OCI-LY7 (cell line): Measurements from ENCODE around the gene PROKR1. TPM values are rescaled to one million over a fixed set of nuclear protein-coding genes. Genes with fewer than 3 reads are reported as not detected.

Experiments
- BruUV-seq: library from RNA; stranded (reverse); fragments of 400-500 nt; replicated peaks from 2 replicates; lab custom pipeline; 2021; lab: Mats Ljungman, UMichigan
- CTCF ChIA-PET: fragments of 300-600 bp; sonication (Branson Sonifier 250); formaldehyde crosslinking; loops from one replicate; lab custom pipeline; 2022; ENCODE audit warnings: antibody characterized with exemption; ENCODE audit not compliant: unreplicated experiment; lab: Charles Lee
- POLR2A ChIA-PET: fragments of 300-600 bp; sonication (Branson Sonifier 250); formaldehyde crosslinking; loops from one replicate; lab custom pipeline; 2022; ENCODE audit warnings: antibody characterized with exemption; lab: Charles Lee
- DNase-seq: peaks from one replicate; pipeline ENCODE4 v3.0.0-alpha.2; 2015; ENCODE audit warnings: low spot score
- H2AFZ ChIP-seq: fragments of 200-600 bp; sonication (generic), shearing (Covaris generic); 2 replicates; pipeline ENCODE4 v1.6.1; 2014; ENCODE audit warnings: mild to moderate bottlenecking, antibody characterized with exemption, low read length, moderate library complexity
- H3K27ac ChIP-seq: fragments of 200-600 bp; sonication (generic); 2 replicates; pipeline ENCODE4 v1.5.1; 2014; ENCODE audit warnings: mixed run types, low read depth, mild to moderate bottlenecking, moderate library complexity, low read length, inconsistent platforms; ENCODE audit not compliant: poor library complexity, severe bottlenecking
- H3K36me3 ChIP-seq: fragments of 200-600 bp; sonication (generic); 2 replicates; pipeline ENCODE4 v1.6.1; 2014; ENCODE audit warnings: mild to moderate bottlenecking, antibody characterized with exemption, low read length, moderate library complexity, mixed read lengths; ENCODE audit not compliant: insufficient read depth
- H3K4me1 ChIP-seq: fragments of 200-600 bp; sonication (generic); 2 replicates; pipeline ENCODE4 v1.5.1; 2014; ENCODE audit warnings: mild to moderate bottlenecking, low read length; ENCODE audit not compliant: insufficient read depth, poor library complexity, severe bottlenecking
- H3K4me2 ChIP-seq: fragments of 200-600 bp; sonication (generic); 2 replicates; pipeline ENCODE4 v1.6.1; 2014; ENCODE audit warnings: mild to moderate bottlenecking, low read length
- H3K4me3 ChIP-seq: fragments of 200-600 bp; sonication (generic); 2 replicates; pipeline ENCODE4 v1.5.1; 2014; ENCODE audit warnings: mild to moderate bottlenecking, low read depth, low read length; ENCODE audit not compliant: poor library complexity, severe bottlenecking
- H3K79me2 ChIP-seq: fragments of 200-600 bp; sonication (generic); 2 replicates; pipeline ENCODE4 v1.6.1; 2016; ENCODE audit warnings: low read depth, mild to moderate bottlenecking, low read length, moderate library complexity, mixed read lengths; ENCODE audit not compliant: insufficient read depth
- H3K9me2 ChIP-seq: fragments of 200-600 bp; sonication (generic); 2 replicates; pipeline ENCODE4 v1.6.1; 2016; ENCODE audit warnings: mild to moderate bottlenecking, low read length, mixed read lengths; ENCODE audit not compliant: insufficient read depth
- H3K9me3 ChIP-seq: fragments of 200-600 bp; sonication (generic); 2 replicates; pipeline ENCODE4 v1.6.1; 2014; ENCODE audit warnings: mild to moderate bottlenecking, mixed run types, low read length, mixed read lengths
- H4K20me1 ChIP-seq: fragments of 200-600 bp; sonication (generic); 2 replicates; pipeline ENCODE4 v1.6.1; 2014; ENCODE audit warnings: mild to moderate bottlenecking, antibody characterized with exemption, low read length, moderate library complexity, mixed read lengths; ENCODE audit not compliant: insufficient read depth
- CTCF ChIP-seq: fragments of 200-600 bp; sonication (generic); conservative IDR thresholded peaks from 2 replicates; pipeline ENCODE4 v1.5.1; 2014; ENCODE audit warnings: mild to moderate bottlenecking, antibody characterized with exemption, low read length, moderate library complexity, mixed read lengths
- EZH2phosphoT487 ChIP-seq: fragments of 200-600 bp; sonication (generic); IDR thresholded peaks from 2 replicates; pipeline ENCODE4 v1.6.1; 2018; ENCODE audit warnings: low read depth, borderline replicate concordance, mild to moderate bottlenecking, mixed run types, antibody characterized with exemption, low read length, moderate library complexity, mixed read lengths
- intact Hi-C: fragments of 100-400 bp; cut with micrococcal nuclease; formaldehyde crosslinking; loops from one replicate; pipeline ENCODE4 v1.10.0; 2022; ENCODE audit not compliant: unreplicated experiment
- total RNA-seq, 2 experiments: library from RNA; depleted of rRNA in 1 of 2; stranded (reverse); fragments of >200 nt in 1 of 2; shearing (Covaris generic) in 1 of 2; gene quantifications; 2 replicates each; pipeline ENCODE4 v1.2.3, GENCODE V29; 2014 to 2022

PROKR1 gene
- total RNA-seq, 2 experiments from 2014 or later = 0.28 TPM; not detected in 1

GRCh38 chr2:68684197-68684596 is 40.8 kb downstream of the PROKR1 start:
- TF ChIP-seq EZH2phosphoT487 = no peak
- TF ChIP-seq CTCF = no peak
- Histone ChIP-seq H3K4me1 (peaks cover 25% of the 10 kb centered on the region), H3K9me3 (peaks cover 22% of the 10 kb centered on the region; the same call in 1 of the 2 replicates), H3K27ac (no peak overlapping the region), H4K20me1 (no peaks in the 10 kb centered on the region), H3K9me2 (no peaks in the 10 kb centered on the region), H3K79me2 (no peaks in the 10 kb centered on the region), H3K4me2 (peak overlapping the region; percentile 50), H2AFZ (peak overlapping the region; percentile 79), H3K36me3 (no peaks in the 10 kb centered on the region), H3K4me3 (no peak overlapping the region)
- no TSS peak for BruUV-seq
- peak; percentile 48 for DNase-seq
- intact Hi-C loops = no loop called here
- ChIA-PET CTCF (no interaction called here), POLR2A (no interaction called here)

- ChIA-PET CTCF (no interaction called here), POLR2A (no interaction called here)
- no TSS peak for BruUV-seq
- Histone ChIP-seq H3K36me3 (no peaks in the 10 kb centered on the region), H3K79me2 (no peaks in the 10 kb centered on the region; the same call in 1 of the 2 replicates), H2AFZ (peak overlapping the region; percentile 27; the same call in 1 of the 2 replicates), H3K9me3 (peaks cover 15% of the 10 kb centered on the region; the same call in 1 of the 2 replicates), H3K27ac (no peak overlapping the region), H4K20me1 (no peaks in the 10 kb centered on the region), H3K4me3 (no peak overlapping the region), H3K4me1 (peaks cover 45% of the 10 kb centered on the region), H3K4me2 (no peak overlapping the region), H3K9me2 (no peaks in the 10 kb centered on the region)
- DNase-seq = no peak
- TF ChIP-seq EZH2phosphoT487 = no peak
- no peak for TF ChIP-seq CTCF
- intact Hi-C loops = no loop called here
Measured at GRCh38 chr2:68686178-68686577, 42.8 kb downstream of the PROKR1 start.

GRCh38 chr2:68687018-68687417 is 43.6 kb downstream of the PROKR1 start:
- no peak overlapping the region for H2AFZ ChIP-seq
- peaks cover 53% of the 10 kb centered on the region for H3K4me1 ChIP-seq
- H4K20me1 ChIP-seq = no peaks in the 10 kb centered on the region
- CTCF ChIA-PET = no interaction called here
- H3K36me3 ChIP-seq = no peaks in the 10 kb centered on the region
- H3K9me2 ChIP-seq = no peaks in the 10 kb centered on the region
- DNase-seq = no peak
- H3K27ac ChIP-seq = no peak overlapping the region
- peaks cover 6% of the 10 kb centered on the region; the same call in 1 of the 2 replicates for H3K79me2 ChIP-seq
- TF ChIP-seq EZH2phosphoT487 (no peak), CTCF (no peak)
- intact Hi-C loops = no loop called here
- H3K9me3 ChIP-seq = peaks cover 14% of the 10 kb centered on the region; the same call in 1 of the 2 replicates
- H3K4me2 ChIP-seq = no peak overlapping the region
- no TSS peak for BruUV-seq
- H3K4me3 ChIP-seq = no peak overlapping the region
- POLR2A ChIA-PET = no interaction called here
